ENCODE results near the gene OR52H1. TPM values are rescaled to one million over a fixed set of nuclear protein-coding genes. Genes with fewer than 3 reads are reported as not detected.

OR52H1 gene
- total RNA-seq, 1 experiment from 2014 or later: not detected

DNA sequence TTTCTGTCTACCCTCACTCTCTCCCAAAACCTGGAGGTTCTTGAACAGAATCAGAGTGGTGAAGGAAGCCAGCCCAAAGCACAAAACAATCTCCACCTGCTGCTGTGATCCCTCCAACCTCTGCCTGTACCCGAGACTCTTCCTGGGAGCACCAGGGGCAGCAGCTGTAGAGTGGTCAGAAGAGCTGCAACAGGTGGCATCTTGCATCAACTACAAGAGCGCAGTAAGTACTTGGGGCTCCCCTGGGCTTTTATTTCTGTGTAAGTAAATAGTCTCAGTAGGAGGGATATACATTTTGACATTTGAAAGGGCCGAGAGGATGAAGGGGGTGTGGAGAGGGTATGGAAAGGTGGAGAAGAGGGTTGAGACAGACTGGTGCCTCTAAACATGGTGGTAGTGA lies 23.6 kb downstream of the OR52H1 start:
- ChIA-PET POLR2A (ENCODE audit: low non-redundant PET) (no interaction called here), CTCF (no interaction called here)

DNA sequence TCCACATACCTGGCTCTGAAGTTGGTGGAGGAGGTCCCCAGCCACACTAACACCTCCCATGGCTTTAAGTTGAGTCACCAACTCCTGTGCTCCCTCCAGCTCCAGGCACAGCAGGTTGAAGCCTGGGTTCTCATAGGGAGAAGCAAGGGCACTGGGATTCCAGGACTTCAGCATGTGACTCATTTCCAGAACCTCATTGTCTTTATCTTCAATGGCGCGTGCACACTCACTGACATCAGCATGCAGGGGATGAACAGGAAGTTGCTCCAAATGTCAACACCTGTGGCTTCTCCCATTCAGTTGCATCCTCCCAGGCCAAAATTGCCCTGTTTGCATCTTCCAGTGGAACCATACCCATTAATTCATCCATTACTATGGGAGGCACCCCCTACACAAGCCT lies 26.0 kb downstream of the OR52H1 start:
- intact Hi-C loops (cut with micrococcal nuclease; ENCODE audit: unreplicated experiment): no loop called here
- TF ChIP-seq, protein P1, sequence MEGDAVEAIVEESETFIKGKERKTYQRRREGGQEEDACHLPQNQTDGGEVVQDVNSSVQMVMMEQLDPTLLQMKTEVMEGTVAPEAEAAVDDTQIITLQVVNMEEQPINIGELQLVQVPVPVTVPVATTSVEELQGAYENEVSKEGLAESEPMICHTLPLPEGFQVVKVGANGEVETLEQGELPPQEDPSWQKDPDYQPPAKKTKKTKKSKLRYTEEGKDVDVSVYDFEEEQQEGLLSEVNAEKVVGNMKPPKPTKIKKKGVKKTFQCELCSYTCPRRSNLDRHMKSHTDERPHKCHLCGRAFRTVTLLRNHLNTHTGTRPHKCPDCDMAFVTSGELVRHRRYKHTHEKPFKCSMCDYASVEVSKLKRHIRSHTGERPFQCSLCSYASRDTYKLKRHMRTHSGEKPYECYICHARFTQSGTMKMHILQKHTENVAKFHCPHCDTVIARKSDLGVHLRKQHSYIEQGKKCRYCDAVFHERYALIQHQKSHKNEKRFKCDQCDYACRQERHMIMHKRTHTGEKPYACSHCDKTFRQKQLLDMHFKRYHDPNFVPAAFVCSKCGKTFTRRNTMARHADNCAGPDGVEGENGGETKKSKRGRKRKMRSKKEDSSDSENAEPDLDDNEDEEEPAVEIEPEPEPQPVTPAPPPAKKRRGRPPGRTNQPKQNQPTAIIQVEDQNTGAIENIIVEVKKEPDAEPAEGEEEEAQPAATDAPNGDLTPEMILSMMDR (conservative IDR thresholded peaks at IDR 0.05; ENCODE audit: low read depth, low read length): no peak
- Histone ChIP-seq H3K4me3 (ENCODE audit: low read depth, low read length, poor library complexity, severe bottlenecking) (no peak overlapping the region), H3K27ac (ENCODE audit: low read depth, low read length, poor library complexity, severe bottlenecking) (no peak overlapping the region), H3K4me1 (ENCODE audit: insufficient read depth, low read length, poor library complexity, severe bottlenecking) (no peaks in the 10 kb centered on the region), H3K27me3 (replicated peaks; ENCODE audit: insufficient read depth, low read depth, low read length, poor library complexity) (no peaks in the 10 kb centered on the region), H3K36me3 (ENCODE audit: insufficient read depth, low read length, poor library complexity, severe bottlenecking) (no peaks in the 10 kb centered on the region), H3K9me3 (ENCODE audit: low read depth, low read length, poor library complexity, severe bottlenecking) (no peaks in the 10 kb centered on the region)
- POLR2A ChIA-PET (ENCODE audit: low non-redundant PET): no interaction called here
- CTCF ChIA-PET: no interaction called here
- BruUV-seq (replicated peaks): no TSS peak
- DNase-seq (ENCODE audit: low spot score): no peak

More for the DNA sequence above, 23.6 kb downstream of the OR52H1 start:
- no peaks in the 10 kb centered on the region for H3K36me3 ChIP-seq (ENCODE audit: insufficient read depth, low read length, poor library complexity, severe bottlenecking)
- DNase-seq (ENCODE audit: low spot score): no peak
- no peaks in the 10 kb centered on the region for H3K27me3 ChIP-seq (replicated peaks; ENCODE audit: insufficient read depth, low read depth, low read length, poor library complexity)
- H3K4me1 ChIP-seq (ENCODE audit: insufficient read depth, low read length, poor library complexity, severe bottlenecking): no peaks in the 10 kb centered on the region
- no peak for TF ChIP-seq EZH2 (IDR thresholded peaks at IDR 0.05; ENCODE audit: borderline replicate concordance, low read depth, low read length, poor library complexity, severe bottlenecking)
- TF ChIP-seq, protein P1 (conservative IDR thresholded peaks at IDR 0.05; ENCODE audit: low read depth, low read length): no peak
- no peak overlapping the region for H3K4me3 ChIP-seq (ENCODE audit: low read depth, low read length, poor library complexity, severe bottlenecking)
- H3K27ac ChIP-seq (ENCODE audit: low read depth, low read length, poor library complexity, severe bottlenecking): no peak overlapping the region
- H3K9me3 ChIP-seq (ENCODE audit: low read depth, low read length, poor library complexity, severe bottlenecking): no peaks in the 10 kb centered on the region
- no TSS peak for BruUV-seq (replicated peaks)
- intact Hi-C loops (cut with micrococcal nuclease; ENCODE audit: unreplicated experiment): no loop called here

DNA sequence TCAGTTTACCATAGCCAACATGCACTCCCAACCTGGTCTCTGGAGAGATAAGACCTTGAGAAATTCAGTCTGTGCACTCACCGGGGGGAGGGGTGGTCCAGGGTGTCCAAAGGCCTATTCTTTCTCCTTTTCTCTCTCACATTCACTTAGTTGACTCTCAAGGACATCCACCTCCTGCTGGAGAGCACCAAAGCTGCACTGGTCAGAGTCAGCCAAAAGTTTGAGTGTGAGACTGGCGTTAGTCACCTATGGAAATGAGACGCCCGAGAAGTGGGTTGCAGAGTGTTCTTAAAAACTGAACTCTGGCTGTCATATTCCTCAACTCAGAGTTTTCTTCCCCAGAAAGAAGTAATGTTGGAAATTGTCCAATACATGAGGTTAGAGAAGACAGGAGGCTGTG lies 26.8 kb downstream of the OR52H1 start:
- TF ChIP-seq, protein P1 (conservative IDR thresholded peaks at IDR 0.05; ENCODE audit: low read depth, low read length): no peak
- TF ChIP-seq EZH2 (IDR thresholded peaks at IDR 0.05; ENCODE audit: borderline replicate concordance, low read depth, low read length, poor library complexity, severe bottlenecking): no peak
- no peak for DNase-seq (ENCODE audit: low spot score)
- no TSS peak for BruUV-seq (replicated peaks)
- H3K36me3 ChIP-seq (ENCODE audit: insufficient read depth, low read length, poor library complexity, severe bottlenecking): no peaks in the 10 kb centered on the region
- POLR2A ChIA-PET (ENCODE audit: low non-redundant PET): no interaction called here
- H3K27me3 ChIP-seq (replicated peaks; ENCODE audit: insufficient read depth, low read depth, low read length, poor library complexity): no peaks in the 10 kb centered on the region
- no peaks in the 10 kb centered on the region for H3K9me3 ChIP-seq (ENCODE audit: low read depth, low read length, poor library complexity, severe bottlenecking)
- CTCF ChIA-PET: interaction anchor here (0.6 kb wide), 1 partner anchor 45 kb away, joined by 4 read pairs; no protein-coding TSS in a partner anchor
- no peaks in the 10 kb centered on the region for H3K4me1 ChIP-seq (ENCODE audit: insufficient read depth, low read length, poor library complexity, severe bottlenecking)
- no peak overlapping the region for H3K27ac ChIP-seq (ENCODE audit: low read depth, low read length, poor library complexity, severe bottlenecking)
- H3K4me3 ChIP-seq (ENCODE audit: low read depth, low read length, poor library complexity, severe bottlenecking): no peak overlapping the region
- intact Hi-C loops (cut with micrococcal nuclease; ENCODE audit: unreplicated experiment): no loop called here
